Thoracic aorta (tissue), 2 donors: ENCODE measurements around the gene RCC2. TPM values are rescaled to one million over a fixed set of nuclear protein-coding genes. Genes with fewer than 3 reads are reported as not detected.

Experiments used
- ATAC-seq: fragments of 150-250 bp; one replicate; pipeline ENCODE4 v1.8.0; 2017; ENCODE audit warnings: low read depth; ENCODE audit not compliant: insufficient number of reproducible peaks, low FRiP score
- DNase-seq: peaks from one replicate; pipeline ENCODE4 v3.0.0-alpha.2; 2020; ENCODE audit warnings: low spot score
- H3K27ac ChIP-seq, 2 donors: fragments of 200-600 bp; sonication (generic); 1 replicate in 1 of 2; 2 replicates in 1 of 2; pipeline ENCODE4 v1.5.1; 2016; ENCODE audit warnings: mild to moderate bottlenecking in 2 of 2, moderate library complexity in 2 of 2
- H3K27me3 ChIP-seq: fragments of 200-600 bp; sonication (generic); replicated peaks from 2 replicates; pipeline ENCODE4 v1.6.0; 2016; ENCODE audit warnings: mild to moderate bottlenecking; ENCODE audit not compliant: insufficient read depth
- H3K36me3 ChIP-seq: fragments of 200-600 bp; sonication (generic); one replicate; pipeline ENCODE4 v1.5.1; 2016
- H3K4me1 ChIP-seq, 2 donors: fragments of 200-600 bp; sonication (generic); 1 replicate in 1 of 2; 2 replicates in 1 of 2; pipeline versions ENCODE4 v1.5.1 to v1.6.0; 2016; ENCODE audit warnings: low read depth in 2 of 2, mild to moderate bottlenecking in 1 of 2; ENCODE audit not compliant: control insufficient read depth in 1 of 2
- H3K4me3 ChIP-seq: fragments of 200-600 bp; sonication (generic); 2 replicates; pipeline ENCODE4 v1.5.1; 2016; ENCODE audit warnings: mild to moderate bottlenecking
- H3K9me3 ChIP-seq: fragments of 200-600 bp; sonication (generic); 2 replicates; pipeline ENCODE4 v1.5.1; 2016
- total RNA-seq, 2 donors: library from RNA; depleted of rRNA; stranded (reverse); fragments of >200 nt; gene quantifications; one replicate each; pipeline versions ENCODE4 v1.1.0 to v1.2.3, GENCODE V29; 2016
- TF ChIP-seq, protein P1 (sequence below): fragments of 200-600 bp; sonication (generic); IDR thresholded peaks from one replicate; pipeline ENCODE4 v1.5.1; 2019; ENCODE audit warnings: antibody characterized with exemption

RCC2 gene
- total RNA-seq, 2 donors from 2014 or later = 18.4 to 27.7 TPM

DNA sequence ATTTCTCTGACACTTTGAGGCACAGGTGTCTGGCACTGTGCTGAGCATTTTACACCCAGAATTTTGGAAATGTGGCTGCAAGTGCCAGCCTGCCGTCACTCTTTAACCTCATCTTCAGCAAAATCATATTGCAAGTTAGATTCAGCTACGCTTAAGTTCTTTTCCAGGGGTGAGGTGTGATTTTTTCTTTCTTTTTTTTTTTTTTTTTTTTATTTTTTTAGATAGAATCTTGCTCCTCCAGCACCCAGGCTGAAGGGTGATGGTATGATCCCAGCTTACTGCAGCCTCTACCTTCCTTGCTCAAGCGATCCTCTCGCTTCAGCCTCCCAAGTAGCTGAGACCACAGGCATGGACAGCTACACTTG, 2.5 kb upstream of the RCC2 start:
- peaks cover 3 to 13% of the 10 kb centered on the region in 2 donors for H3K4me1 ChIP-seq
- ATAC-seq = no peak
- no peak overlapping the region for H3K4me3 ChIP-seq
- TF ChIP-seq, protein P1, sequence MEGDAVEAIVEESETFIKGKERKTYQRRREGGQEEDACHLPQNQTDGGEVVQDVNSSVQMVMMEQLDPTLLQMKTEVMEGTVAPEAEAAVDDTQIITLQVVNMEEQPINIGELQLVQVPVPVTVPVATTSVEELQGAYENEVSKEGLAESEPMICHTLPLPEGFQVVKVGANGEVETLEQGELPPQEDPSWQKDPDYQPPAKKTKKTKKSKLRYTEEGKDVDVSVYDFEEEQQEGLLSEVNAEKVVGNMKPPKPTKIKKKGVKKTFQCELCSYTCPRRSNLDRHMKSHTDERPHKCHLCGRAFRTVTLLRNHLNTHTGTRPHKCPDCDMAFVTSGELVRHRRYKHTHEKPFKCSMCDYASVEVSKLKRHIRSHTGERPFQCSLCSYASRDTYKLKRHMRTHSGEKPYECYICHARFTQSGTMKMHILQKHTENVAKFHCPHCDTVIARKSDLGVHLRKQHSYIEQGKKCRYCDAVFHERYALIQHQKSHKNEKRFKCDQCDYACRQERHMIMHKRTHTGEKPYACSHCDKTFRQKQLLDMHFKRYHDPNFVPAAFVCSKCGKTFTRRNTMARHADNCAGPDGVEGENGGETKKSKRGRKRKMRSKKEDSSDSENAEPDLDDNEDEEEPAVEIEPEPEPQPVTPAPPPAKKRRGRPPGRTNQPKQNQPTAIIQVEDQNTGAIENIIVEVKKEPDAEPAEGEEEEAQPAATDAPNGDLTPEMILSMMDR = no peak
- no peak overlapping the region for H3K27ac ChIP-seq
- H3K27me3 ChIP-seq = no peaks in the 10 kb centered on the region
- no peaks in the 10 kb centered on the region for H3K9me3 ChIP-seq
- no peak for DNase-seq
- H3K36me3 ChIP-seq = no peaks in the 10 kb centered on the region

DNA sequence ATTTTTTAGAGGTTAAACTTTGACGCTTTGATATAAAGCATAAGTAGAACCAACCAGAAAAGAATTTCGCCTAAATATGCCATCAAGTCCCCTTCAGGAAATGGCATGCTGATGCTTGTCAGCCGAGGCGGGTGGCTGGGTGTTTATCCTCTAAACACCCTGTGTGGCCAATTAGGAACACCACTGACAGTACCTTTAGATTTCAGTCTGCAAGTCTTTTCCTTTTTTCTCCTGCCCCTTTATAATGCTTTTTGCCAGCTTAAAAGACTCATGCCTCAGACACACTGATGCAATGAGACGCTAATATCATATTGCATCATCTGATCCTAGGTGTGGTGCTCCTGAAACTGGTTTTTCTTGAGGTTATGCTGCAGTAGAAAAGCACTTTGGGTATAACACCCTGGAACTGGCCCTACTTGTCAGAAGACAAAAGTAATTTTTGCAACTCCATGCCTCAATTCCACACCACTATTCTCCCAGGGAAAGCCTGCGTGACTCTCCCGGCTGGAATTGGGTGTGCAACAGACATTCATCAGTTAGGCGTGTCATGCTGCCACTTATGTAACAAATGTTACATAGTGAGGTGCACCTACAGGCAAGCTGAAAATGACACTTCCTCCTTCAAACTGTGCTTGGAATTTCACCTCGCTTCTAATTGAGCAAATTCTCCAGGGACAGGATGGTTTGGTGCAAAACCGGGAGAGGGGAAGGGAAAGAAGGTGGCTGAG, 2.0 kb upstream of the RCC2 start:
- H3K27me3 ChIP-seq = no peaks in the 10 kb centered on the region
- H3K9me3 ChIP-seq = no peaks in the 10 kb centered on the region
- TF ChIP-seq, protein P1 = no peak
- no peak overlapping the region for H3K4me3 ChIP-seq
- DNase-seq = no peak
- H3K36me3 ChIP-seq = no peaks in the 10 kb centered on the region
- no peak for ATAC-seq
- peaks cover 7 to 18% of the 10 kb centered on the region in 2 donors for H3K4me1 ChIP-seq
- H3K27ac ChIP-seq = no peak overlapping the region

DNA sequence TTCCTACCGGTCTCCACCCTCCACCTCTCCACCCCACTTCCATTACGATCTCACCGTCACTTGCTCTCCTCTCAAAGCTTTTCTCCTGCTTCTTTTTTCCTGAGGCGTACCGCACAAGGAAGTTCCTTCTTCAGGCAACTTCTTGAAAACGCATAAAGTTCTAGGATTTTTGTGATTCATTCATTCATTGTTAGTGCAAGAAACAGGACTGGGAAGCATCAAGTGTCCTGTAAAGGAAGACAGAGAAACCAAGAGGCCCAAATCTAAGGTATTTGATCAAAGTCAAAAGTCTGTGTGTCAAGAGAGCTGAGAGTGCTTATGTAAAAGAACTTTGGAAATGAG, 1.3 kb upstream of the RCC2 start:
- ATAC-seq (no peak), DNase-seq (no peak)
- TF ChIP-seq, protein P1 = no peak
- peaks cover 7 to 23% of the 10 kb centered on the region in 2 donors for H3K4me1 ChIP-seq
- no peak overlapping the region for H3K27ac ChIP-seq
- no peak overlapping the region for H3K4me3 ChIP-seq
- H3K9me3 ChIP-seq = no peaks in the 10 kb centered on the region
- no peaks in the 10 kb centered on the region for H3K36me3 ChIP-seq
- no peaks in the 10 kb centered on the region for H3K27me3 ChIP-seq

DNA sequence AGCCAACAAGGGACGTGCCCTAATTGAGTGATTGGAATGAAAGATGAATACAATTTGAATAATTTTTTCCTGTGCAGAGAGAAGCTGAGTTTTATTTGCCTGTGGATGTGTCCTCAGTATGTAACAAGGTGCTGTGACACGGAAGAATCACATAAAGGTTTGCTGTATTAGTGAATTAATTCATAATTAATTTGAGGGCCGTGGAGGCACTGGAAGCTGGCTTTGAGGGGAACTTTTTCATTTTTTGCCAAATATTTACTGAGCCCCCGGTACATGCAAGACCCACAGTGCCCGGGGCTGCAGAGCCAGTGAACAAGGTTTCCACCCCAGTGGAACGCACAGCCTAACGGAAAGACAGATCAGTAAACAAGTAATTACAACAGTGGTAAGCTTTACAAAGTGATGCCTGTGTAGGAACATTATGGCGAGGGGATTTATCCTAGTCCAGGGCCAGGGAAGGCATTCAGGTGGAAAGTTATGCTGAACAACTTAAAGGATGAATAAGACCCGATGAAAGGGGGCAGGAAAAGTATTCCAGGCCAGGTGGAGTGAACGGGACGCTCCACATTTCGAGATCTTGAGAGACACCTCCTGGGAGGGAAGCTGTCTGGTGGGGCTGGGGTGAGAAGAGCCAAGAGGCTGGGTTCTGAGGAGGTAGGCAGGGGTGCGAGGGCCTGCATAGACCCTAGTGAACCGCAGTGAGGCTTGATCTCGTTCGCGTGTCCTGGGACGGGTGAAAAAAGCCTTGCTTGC, 773 bp upstream of the RCC2 start:
- Histone ChIP-seq H3K27ac (peak overlapping the region; percentile 51 to 70), H3K4me1 (peaks cover 7 to 23% of the 10 kb centered on the region in 2 donors), H3K36me3 (no peaks in the 10 kb centered on the region), H3K27me3 (no peaks in the 10 kb centered on the region), H3K4me3 (peak overlapping the region; percentile 90), H3K9me3 (no peaks in the 10 kb centered on the region)
- DNase-seq = no peak
- TF ChIP-seq, protein P1 = no peak
- ATAC-seq = no peak
